H9 (cell line): ENCODE results near the gene NTRK3. TPM values are rescaled to one million over a fixed set of nuclear protein-coding genes. Genes with fewer than 3 reads are reported as not detected.

ENCODE experiments used
- DNase-seq: peaks from one replicate; pipeline ENCODE4 v3.0.0-alpha.2; 2017
- H2AFZ ChIP-seq: one replicate; pipeline ENCODE4 v1.6.1; 2013; ENCODE audit warnings: mild to moderate bottlenecking, low read length, control low read depth, moderate library complexity
- H2AK5ac ChIP-seq: 2 replicates; pipeline ENCODE4 v1.6.1; 2013; ENCODE audit warnings: low read length, control low read depth, mixed read lengths; ENCODE audit not compliant: insufficient read length
- H2BK120ac ChIP-seq: one replicate; pipeline ENCODE4 v1.6.1; 2013; ENCODE audit warnings: low read depth, mild to moderate bottlenecking, low read length, control low read depth, inconsistent platforms; ENCODE audit not compliant: poor library complexity, severe bottlenecking
- H2BK12ac ChIP-seq: 2 replicates; pipeline ENCODE4 v1.6.1; 2013; ENCODE audit warnings: low read length, control low read depth, mixed read lengths, low read depth; ENCODE audit not compliant: insufficient read length
- H2BK15ac ChIP-seq: 2 replicates; pipeline ENCODE4 v1.6.1; 2013; ENCODE audit warnings: low read depth, low read length, control low read depth
- H2BK20ac ChIP-seq: one replicate; pipeline ENCODE4 v1.6.1; 2013; ENCODE audit warnings: low read depth, mild to moderate bottlenecking, low read length, control low read depth, inconsistent platforms; ENCODE audit not compliant: poor library complexity, severe bottlenecking
- H2BK5ac ChIP-seq: 2 replicates; pipeline ENCODE4 v1.6.1; 2013; ENCODE audit warnings: low read length, control low read depth, mixed read lengths; ENCODE audit not compliant: insufficient read length
- H3K14ac ChIP-seq: 2 replicates; pipeline ENCODE4 v1.6.1; 2013; ENCODE audit warnings: low read length, control low read depth; ENCODE audit not compliant: insufficient read depth
- H3K18ac ChIP-seq: 2 replicates; pipeline ENCODE4 v1.6.1; 2013; ENCODE audit warnings: low read depth, mild to moderate bottlenecking, mixed read lengths, low read length, control low read depth; ENCODE audit not compliant: insufficient read length
- H3K23ac ChIP-seq: 2 replicates; pipeline ENCODE4 v1.6.1; 2013; ENCODE audit warnings: low read length, control low read depth, mixed read lengths, low read depth; ENCODE audit not compliant: insufficient read length
- H3K23me2 ChIP-seq: 2 replicates; pipeline ENCODE4 v1.6.1; 2013; ENCODE audit warnings: low read depth, mild to moderate bottlenecking, mixed read lengths, low read length, control low read depth; ENCODE audit not compliant: insufficient read length, poor library complexity, severe bottlenecking
- H3K27ac ChIP-seq: 2 replicates; pipeline ENCODE4 v1.5.1; 2013; ENCODE audit warnings: low read length, control low read depth, mixed read lengths, low read depth; ENCODE audit not compliant: insufficient read length
- H3K27me3 ChIP-seq: 2 replicates; pipeline ENCODE4 v1.6.1; 2013; ENCODE audit warnings: low read length, control low read depth, inconsistent platforms; ENCODE audit not compliant: insufficient read depth
- H3K4ac ChIP-seq: 2 replicates; pipeline ENCODE4 v1.6.1; 2013; ENCODE audit warnings: low read depth, mild to moderate bottlenecking, control low read depth, inconsistent platforms, low read length, moderate library complexity
- H3K4me1 ChIP-seq: 2 replicates; pipeline ENCODE4 v1.6.1; 2013; ENCODE audit warnings: low read length, control low read depth, inconsistent platforms; ENCODE audit not compliant: insufficient read depth
- H3K4me2 ChIP-seq: 2 replicates; pipeline ENCODE4 v1.6.1; 2013; ENCODE audit warnings: low read length, control low read depth, mixed read lengths; ENCODE audit not compliant: insufficient read length, insufficient read depth
- H3K56ac ChIP-seq: 2 replicates; pipeline ENCODE4 v1.6.1; 2013; ENCODE audit warnings: low read depth, mild to moderate bottlenecking, mixed read lengths, low read length, control low read depth; ENCODE audit not compliant: insufficient read length
- H3K79me1 ChIP-seq: 2 replicates; pipeline ENCODE4 v1.6.1; 2013; ENCODE audit warnings: low read depth, mild to moderate bottlenecking, moderate library complexity, low read length, control low read depth, inconsistent platforms; ENCODE audit not compliant: insufficient read depth, poor library complexity, severe bottlenecking
- H3K79me2 ChIP-seq: 2 replicates; pipeline ENCODE4 v1.6.1; 2013; ENCODE audit warnings: low read length, control low read depth, inconsistent platforms; ENCODE audit not compliant: insufficient read depth
- H3K9ac ChIP-seq: 2 replicates; pipeline ENCODE4 v1.6.1; 2013; ENCODE audit warnings: low read length, control low read depth, mixed read lengths; ENCODE audit not compliant: insufficient read length; ENCODE audit errors: extremely low read depth
- H3K9me3 ChIP-seq: one replicate; pipeline ENCODE4 v1.6.1; 2013; ENCODE audit warnings: low read depth, low read length, inconsistent platforms; ENCODE audit not compliant: control insufficient read depth
- H3T11ph ChIP-seq: one replicate; pipeline ENCODE4 v1.6.1; 2013; ENCODE audit warnings: mild to moderate bottlenecking, low read length, control low read depth, inconsistent platforms
- H4K20me1 ChIP-seq: one replicate; pipeline ENCODE4 v1.6.1; 2013; ENCODE audit not compliant: control insufficient read depth, insufficient read length, insufficient read depth
- H4K5ac ChIP-seq: 2 replicates; pipeline ENCODE4 v1.6.1; 2013; ENCODE audit warnings: low read depth, mild to moderate bottlenecking, mixed read lengths, low read length, control low read depth; ENCODE audit not compliant: insufficient read length
- H4K8ac ChIP-seq: replicated peaks from 2 replicates; pipeline ENCODE4 v1.6.1; 2013; ENCODE audit warnings: low read length, control low read depth, mixed read lengths, low read depth; ENCODE audit not compliant: insufficient read length
- H4K91ac ChIP-seq: 2 replicates; pipeline ENCODE4 v1.6.1; 2013; ENCODE audit warnings: low read depth, mild to moderate bottlenecking, moderate library complexity, mixed read lengths, low read length, control low read depth; ENCODE audit not compliant: insufficient read length
- H3K27ac Mint-ChIP-seq, 3 experiments: 2 replicates in 2 of 3; 3 replicates in 1 of 3; pipeline ENCODE4 v1.8.0; 2020 to 2021; ENCODE audit warnings: mixed read lengths in 3 of 3, mild to moderate bottlenecking in 1 of 3, moderate library complexity in 1 of 3
- H3K27me3 Mint-ChIP-seq: 2 replicates; pipeline ENCODE4 v1.8.0; 2021; ENCODE audit warnings: low read depth, mild to moderate bottlenecking, moderate library complexity, mixed read lengths
- H3K36me3 Mint-ChIP-seq, 3 experiments: 2 replicates in 2 of 3; 3 replicates in 1 of 3; pipeline ENCODE4 v1.8.0; 2020 to 2021; ENCODE audit warnings: low read depth in 3 of 3, mixed read lengths in 3 of 3; ENCODE audit not compliant: insufficient read depth in 1 of 3
- H3K4me1 Mint-ChIP-seq, 2 experiments: 2 replicates each; pipeline ENCODE4 v1.8.0; 2020; ENCODE audit warnings: mixed read lengths in 2 of 2
- H3K4me3 Mint-ChIP-seq, 2 experiments: 2 replicates in 1 of 2; 3 replicates in 1 of 2; pipeline ENCODE4 v1.8.0; 2020 to 2021; ENCODE audit warnings: mild to moderate bottlenecking in 2 of 2, mixed read lengths in 2 of 2, moderate library complexity in 1 of 2
- H3K9me3 Mint-ChIP-seq, 2 experiments: 2 replicates in 1 of 2; 3 replicates in 1 of 2; pipeline ENCODE4 v1.8.0; 2020; ENCODE audit warnings: mild to moderate bottlenecking in 2 of 2, mixed read lengths in 2 of 2, moderate library complexity in 1 of 2
- WGBS: extraction: QIAGEN DNeasy Blood & Tissue Kit; methylation state at CpG from one replicate; pipeline ENCODE4 v1.1.7; 2013; ENCODE audit warnings: missing lambda C conversion rate, low lambda C conversion rate, mixed read lengths; ENCODE audit not compliant: insufficient read length; ENCODE audit errors: extremely low coverage; 5-methylcytosine and 5-hydroxymethylcytosine counted together
- total RNA-seq: library from RNA; stranded (reverse); gene quantifications from 2 replicates; pipeline ENCODE4 v1.2.1, GENCODE V29; 2021
- TF ChIP-seq, protein P1 (sequence below): fragments of 200-600 bp; sonication (generic); conservative IDR thresholded peaks from 3 replicates; pipeline ENCODE4 v1.8.0; 2021; ENCODE audit warnings: antibody characterized with exemption, mild to moderate bottlenecking

NTRK3 gene
- total RNA-seq, 1 experiment from 2014 or later, result 2.5 TPM

- no peak overlapping the region for H2BK12ac ChIP-seq
- no peak overlapping the region for H3K4ac ChIP-seq
- no peaks in the 10 kb centered on the region for H4K20me1 ChIP-seq
- H3K56ac ChIP-seq, result no peak overlapping the region
- H4K8ac ChIP-seq, result no peak overlapping the region
- H2BK120ac ChIP-seq, result no peak overlapping the region
- H3K4me1 Mint-ChIP-seq, result peaks cover 11 to 17% of the 10 kb centered on the region in 2 experiments
- no peaks in the 10 kb centered on the region; a peak in 1 of 5 replicates for H3K9me3 Mint-ChIP-seq
- no peak overlapping the region for H3K9ac ChIP-seq
- no peak overlapping the region for H3K14ac ChIP-seq
- H4K5ac ChIP-seq, result no peak overlapping the region
- H3K27ac Mint-ChIP-seq, result no peak overlapping the region; a peak in 3 of 7 replicates
- H3K18ac ChIP-seq, result no peak overlapping the region
- no peak overlapping the region for H4K91ac ChIP-seq
- H2AFZ ChIP-seq, result no peak overlapping the region
- H3K4me3 Mint-ChIP-seq, result peak overlapping the region; percentile 47 to 62; a peak in 4 of 5 replicates
- WGBS, result no CpG with 5 or more reads among the region's 27 CpGs
- no peaks in the 10 kb centered on the region for H3K36me3 Mint-ChIP-seq
- H3K27me3 Mint-ChIP-seq, result peaks cover 64% of the 10 kb centered on the region
- H3K4me1 ChIP-seq, result no peaks in the 10 kb centered on the region
- H3K79me2 ChIP-seq, result no peaks in the 10 kb centered on the region
- no peak overlapping the region for H2BK20ac ChIP-seq
- H3K27me3 ChIP-seq, result no peaks in the 10 kb centered on the region
- H2BK5ac ChIP-seq, result no peak overlapping the region
- no peaks in the 10 kb centered on the region for H3K79me1 ChIP-seq
- DNase-seq, result peak; percentile 89
- H3K23ac ChIP-seq, result no peak overlapping the region
- no peak overlapping the region for H2AK5ac ChIP-seq
- H3T11ph ChIP-seq, result no peak overlapping the region
- H3K9me3 ChIP-seq, result no peaks in the 10 kb centered on the region
- H2BK15ac ChIP-seq, result no peak overlapping the region
- H3K23me2 ChIP-seq, result peaks cover 1% of the 10 kb centered on the region
- peak overlapping the region; percentile 20 for H3K4me2 ChIP-seq
- H3K27ac ChIP-seq, result no peak overlapping the region
- TF ChIP-seq, protein P1, sequence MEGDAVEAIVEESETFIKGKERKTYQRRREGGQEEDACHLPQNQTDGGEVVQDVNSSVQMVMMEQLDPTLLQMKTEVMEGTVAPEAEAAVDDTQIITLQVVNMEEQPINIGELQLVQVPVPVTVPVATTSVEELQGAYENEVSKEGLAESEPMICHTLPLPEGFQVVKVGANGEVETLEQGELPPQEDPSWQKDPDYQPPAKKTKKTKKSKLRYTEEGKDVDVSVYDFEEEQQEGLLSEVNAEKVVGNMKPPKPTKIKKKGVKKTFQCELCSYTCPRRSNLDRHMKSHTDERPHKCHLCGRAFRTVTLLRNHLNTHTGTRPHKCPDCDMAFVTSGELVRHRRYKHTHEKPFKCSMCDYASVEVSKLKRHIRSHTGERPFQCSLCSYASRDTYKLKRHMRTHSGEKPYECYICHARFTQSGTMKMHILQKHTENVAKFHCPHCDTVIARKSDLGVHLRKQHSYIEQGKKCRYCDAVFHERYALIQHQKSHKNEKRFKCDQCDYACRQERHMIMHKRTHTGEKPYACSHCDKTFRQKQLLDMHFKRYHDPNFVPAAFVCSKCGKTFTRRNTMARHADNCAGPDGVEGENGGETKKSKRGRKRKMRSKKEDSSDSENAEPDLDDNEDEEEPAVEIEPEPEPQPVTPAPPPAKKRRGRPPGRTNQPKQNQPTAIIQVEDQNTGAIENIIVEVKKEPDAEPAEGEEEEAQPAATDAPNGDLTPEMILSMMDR, result peak; percentile 98
These were observed 9.7 kb downstream of the NTRK3 start for GRCh38 chr15:88246666-88247446.
